Gastrocnemius medialis (tissue), 4 donors: ENCODE data around the gene NKRF.

Experiments
- POLR2A ChIP-seq, 2 donors: fragments of 450-650 bp; IDR thresholded peaks; one replicate each; pipeline ENCODE4 v1.6.1; 2017; ENCODE audit warnings: antibody characterized with exemption in 2 of 2, mild to moderate bottlenecking in 2 of 2, moderate library complexity in 2 of 2
- TF ChIP-seq, protein P1 (sequence below), 5 experiments: fragments of 450-650 bp in 3 of 5; fragments of 200-600 bp in 2 of 5; sonication (generic) in 2 of 5; IDR thresholded peaks in 4 of 5; conservative IDR thresholded peaks in 1 of 5; 1 replicate in 4 of 5; 2 replicates in 1 of 5; pipeline ENCODE4 v1.5.1; 2016 to 2019; ENCODE audit warnings: antibody characterized with exemption in 5 of 5, mild to moderate bottlenecking in 3 of 5, moderate library complexity in 3 of 5

DNA sequence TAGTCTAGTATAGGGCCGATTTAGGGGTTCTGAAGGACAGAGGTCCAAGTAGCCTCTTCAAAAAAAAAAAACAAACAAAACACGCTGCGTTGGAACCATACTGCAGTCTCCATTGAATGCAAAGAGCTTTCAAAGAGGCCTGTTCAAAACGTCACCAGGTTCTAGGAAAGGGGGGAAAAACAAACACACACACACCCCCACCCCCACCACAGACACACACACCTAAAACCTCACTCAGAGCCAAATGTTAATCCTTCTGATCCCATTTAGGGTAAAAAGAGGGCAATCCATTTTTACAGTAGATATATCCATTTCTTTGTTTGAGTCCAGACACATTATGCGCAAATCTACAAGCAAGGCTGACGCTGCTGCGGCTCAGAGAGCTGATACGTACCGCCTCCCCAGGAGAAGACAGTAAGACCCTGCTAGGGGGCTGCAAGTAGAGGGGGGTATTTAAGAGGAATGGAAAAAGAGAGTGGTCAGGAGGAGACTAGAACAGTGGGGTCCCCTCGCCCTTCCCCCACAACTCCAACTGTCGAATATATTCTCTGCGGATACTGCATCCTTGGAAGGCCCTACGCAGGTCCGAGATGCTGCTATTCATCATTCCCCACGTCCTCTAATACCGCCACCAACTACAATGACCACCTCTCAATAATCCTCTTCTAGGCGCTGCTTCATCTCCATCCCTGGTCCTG, 1.3 kb downstream of the NKRF start:
- TF ChIP-seq POLR2A (IDR thresholded peaks at IDR 0.05) = no peak
- TF ChIP-seq, protein P1, sequence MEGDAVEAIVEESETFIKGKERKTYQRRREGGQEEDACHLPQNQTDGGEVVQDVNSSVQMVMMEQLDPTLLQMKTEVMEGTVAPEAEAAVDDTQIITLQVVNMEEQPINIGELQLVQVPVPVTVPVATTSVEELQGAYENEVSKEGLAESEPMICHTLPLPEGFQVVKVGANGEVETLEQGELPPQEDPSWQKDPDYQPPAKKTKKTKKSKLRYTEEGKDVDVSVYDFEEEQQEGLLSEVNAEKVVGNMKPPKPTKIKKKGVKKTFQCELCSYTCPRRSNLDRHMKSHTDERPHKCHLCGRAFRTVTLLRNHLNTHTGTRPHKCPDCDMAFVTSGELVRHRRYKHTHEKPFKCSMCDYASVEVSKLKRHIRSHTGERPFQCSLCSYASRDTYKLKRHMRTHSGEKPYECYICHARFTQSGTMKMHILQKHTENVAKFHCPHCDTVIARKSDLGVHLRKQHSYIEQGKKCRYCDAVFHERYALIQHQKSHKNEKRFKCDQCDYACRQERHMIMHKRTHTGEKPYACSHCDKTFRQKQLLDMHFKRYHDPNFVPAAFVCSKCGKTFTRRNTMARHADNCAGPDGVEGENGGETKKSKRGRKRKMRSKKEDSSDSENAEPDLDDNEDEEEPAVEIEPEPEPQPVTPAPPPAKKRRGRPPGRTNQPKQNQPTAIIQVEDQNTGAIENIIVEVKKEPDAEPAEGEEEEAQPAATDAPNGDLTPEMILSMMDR (IDR thresholded peaks at IDR 0.05 in 4 of 5, conservative IDR thresholded peaks at IDR 0.05 in 1 of 5) = no peak
